Fibroblast of the conjunctiva (primary cell): ENCODE data around the gene BCL2.

ENCODE experiments used
- DNase-seq: peaks from one replicate; pipeline ENCODE4 v3.0.0-alpha.2; 2010; ENCODE audit warnings: low read depth

BCL2 gene

GRCh38 chr18:63309422-63309821, 10.1 kb downstream of the BCL2 start:
- no peak for DNase-seq

GRCh38 chr18:63307551-63308200, 11.9 kb downstream of the BCL2 start:
- no peak for DNase-seq

- DNase-seq, result no peak
Observed at GRCh38 chr18:63306819-63307550, 12.6 kb downstream of the BCL2 start.

GRCh38 chr18:63306249-63306648, 13.3 kb downstream of the BCL2 start:
- DNase-seq, result no peak

- DNase-seq, result no peak
Observed at GRCh38 chr18:63303547-63303946, 16.0 kb downstream of the BCL2 start.

GRCh38 chr18:63302636-63303405, 16.7 kb downstream of the BCL2 start:
- DNase-seq, result no peak

- no peak for DNase-seq
Observed at GRCh38 chr18:63302220-63302619, 17.3 kb downstream of the BCL2 start.

GRCh38 chr18:63301434-63301833, 18.1 kb downstream of the BCL2 start:
- DNase-seq, result no peak

- no peak for DNase-seq
Observed at GRCh38 chr18:63299837-63300745, 19.5 kb downstream of the BCL2 start.

- no peak for DNase-seq
Observed at GRCh38 chr18:63298400-63299365, 20.9 kb downstream of the BCL2 start.

- DNase-seq, result no peak
Observed at GRCh38 chr18:63297687-63298399, 21.7 kb downstream of the BCL2 start.

GRCh38 chr18:63293935-63294334, 25.6 kb downstream of the BCL2 start:
- DNase-seq, result no peak

GRCh38 chr18:63292831-63293683, 26.5 kb downstream of the BCL2 start:
- DNase-seq, result no peak

- no peak for DNase-seq
Observed at GRCh38 chr18:63291278-63291677, 28.3 kb downstream of the BCL2 start.

- DNase-seq, result no peak
Observed at GRCh38 chr18:63290821-63291200, 28.8 kb downstream of the BCL2 start.

- DNase-seq, result no peak
Observed at GRCh38 chr18:63290166-63290820, 29.3 kb downstream of the BCL2 start.

- DNase-seq, result no peak
Observed at GRCh38 chr18:63288311-63288710, 31.3 kb downstream of the BCL2 start.

GRCh38 chr18:63287691-63288220, 31.8 kb downstream of the BCL2 start:
- DNase-seq, result no peak
